Fibroblast of lung (primary cell): Measurements from ENCODE around the gene RPS21.

Experiments used
- EZH2 ChIP-seq: IDR thresholded peaks from 2 replicates; pipeline ENCODE4 v1.5.1; 2012; ENCODE audit warnings: low read length, control low read depth, mild to moderate bottlenecking; ENCODE audit errors: missing control alignments
- TF ChIP-seq, protein P1 (sequence below), 2 donors: IDR thresholded peaks in 1 of 2; conservative IDR thresholded peaks in 1 of 2; 1 replicate in 1 of 2; 2 replicates in 1 of 2; pipeline ENCODE4 v1.5.1; 2011 to 2012; ENCODE audit warnings: low read length in 2 of 2, control low read depth in 1 of 2, inconsistent platforms in 1 of 2, low read depth in 1 of 2, mild to moderate bottlenecking in 1 of 2

DNA sequence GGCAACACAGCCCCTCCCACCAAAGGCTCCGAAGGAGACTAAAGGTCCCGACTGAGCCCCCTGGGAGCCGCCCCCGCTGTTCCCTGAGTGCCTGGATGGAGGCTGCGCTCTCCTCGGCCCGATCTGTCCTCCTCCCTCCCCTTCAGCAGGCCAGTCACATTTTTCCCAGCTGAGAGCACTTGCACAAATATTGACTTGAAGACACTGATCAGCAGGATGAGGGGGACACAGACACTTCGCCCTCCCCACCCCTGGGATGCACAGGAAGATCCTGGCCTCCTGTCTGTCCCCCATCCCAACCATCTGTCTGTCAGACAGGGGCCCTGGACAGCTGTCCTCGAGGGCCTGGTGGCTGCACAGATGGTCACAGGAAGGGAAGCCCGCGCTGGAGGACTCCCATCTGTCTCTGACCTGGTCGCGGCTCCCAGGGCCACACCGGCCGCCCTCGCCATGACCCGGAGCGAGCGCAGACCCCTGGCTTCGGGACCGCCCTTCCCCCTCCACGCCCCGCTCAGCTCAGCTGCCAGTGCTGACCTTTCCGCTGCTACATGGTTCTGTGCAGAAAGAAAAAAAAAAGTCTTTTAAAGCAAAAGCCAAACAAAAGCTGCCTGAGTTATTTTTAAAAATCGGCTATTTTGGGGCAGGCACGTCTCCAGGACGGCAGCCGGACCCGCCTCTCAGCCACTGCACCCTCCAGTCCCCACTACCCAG, 30.9 kb upstream of the RPS21 start:
- TF ChIP-seq, protein P1, sequence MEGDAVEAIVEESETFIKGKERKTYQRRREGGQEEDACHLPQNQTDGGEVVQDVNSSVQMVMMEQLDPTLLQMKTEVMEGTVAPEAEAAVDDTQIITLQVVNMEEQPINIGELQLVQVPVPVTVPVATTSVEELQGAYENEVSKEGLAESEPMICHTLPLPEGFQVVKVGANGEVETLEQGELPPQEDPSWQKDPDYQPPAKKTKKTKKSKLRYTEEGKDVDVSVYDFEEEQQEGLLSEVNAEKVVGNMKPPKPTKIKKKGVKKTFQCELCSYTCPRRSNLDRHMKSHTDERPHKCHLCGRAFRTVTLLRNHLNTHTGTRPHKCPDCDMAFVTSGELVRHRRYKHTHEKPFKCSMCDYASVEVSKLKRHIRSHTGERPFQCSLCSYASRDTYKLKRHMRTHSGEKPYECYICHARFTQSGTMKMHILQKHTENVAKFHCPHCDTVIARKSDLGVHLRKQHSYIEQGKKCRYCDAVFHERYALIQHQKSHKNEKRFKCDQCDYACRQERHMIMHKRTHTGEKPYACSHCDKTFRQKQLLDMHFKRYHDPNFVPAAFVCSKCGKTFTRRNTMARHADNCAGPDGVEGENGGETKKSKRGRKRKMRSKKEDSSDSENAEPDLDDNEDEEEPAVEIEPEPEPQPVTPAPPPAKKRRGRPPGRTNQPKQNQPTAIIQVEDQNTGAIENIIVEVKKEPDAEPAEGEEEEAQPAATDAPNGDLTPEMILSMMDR (conservative IDR thresholded peaks at IDR 0.05 in 1 of 2, IDR thresholded peaks at IDR 0.05 in 1 of 2; ENCODE audit: low read depth in 1 of 2, low read length in 2 of 2), result no peak
- no peak for TF ChIP-seq EZH2
